K562 (cell line): Measurements from ENCODE around the gene C8A.

Experiments used
- ATF7 ChIP-seq: fragments of 450-650 bp; IDR thresholded peaks from 2 replicates; pipeline ENCODE4 v1.7.1; 2014; ENCODE audit warnings: mild to moderate bottlenecking, moderate library complexity
- CTCF ChIP-seq, 3 experiments: IDR thresholded peaks in 2 of 3; conservative IDR thresholded peaks in 1 of 3; 2 replicates each; pipeline ENCODE4 v1.5.1; 2011 to 2012; ENCODE audit warnings: low read length in 3 of 3, mild to moderate bottlenecking in 3 of 3, control low read depth in 2 of 3, improper control_type of control experiment in 1 of 3, inconsistent platforms in 1 of 3, low read depth in 1 of 3, mixed read lengths in 1 of 3, moderate library complexity in 1 of 3; ENCODE audit not compliant: insufficient read depth in 2 of 3
- MCM5 ChIP-seq: fragments of 450-650 bp; IDR thresholded peaks from 2 replicates; pipeline ENCODE4 v1.6.1; 2016; ENCODE audit warnings: low read depth
- NCOA1 ChIP-seq: fragments of 450-650 bp; IDR thresholded peaks from 2 replicates; pipeline ENCODE4 v1.6.1; 2016; ENCODE audit warnings: low read depth
- SIN3A ChIP-seq, 2 experiments: fragments of 150-350 bp in 1 of 2; IDR thresholded peaks; 2 replicates each; pipeline ENCODE4 v1.6.1; 2011 to 2016; ENCODE audit warnings: borderline replicate concordance in 2 of 2, low read depth in 2 of 2, low read length in 2 of 2, mild to moderate bottlenecking in 2 of 2, moderate library complexity in 2 of 2; ENCODE audit not compliant: control insufficient read depth in 1 of 2
- SMARCE1 ChIP-seq: fragments of 450-650 bp; IDR thresholded peaks from 2 replicates; pipeline ENCODE4 v1.7.1; 2016; ENCODE audit warnings: mild to moderate bottlenecking

- TF ChIP-seq SMARCE1 (no peak), NCOA1 (no peak), CTCF (IDR thresholded peaks at IDR 0.05 in 2 of 3, conservative IDR thresholded peaks at IDR 0.05 in 1 of 3; ENCODE audit: insufficient read depth in 2 of 3, low read depth in 1 of 3, low read length in 3 of 3) (no peak), MCM5 (no peak), ATF7 (no peak), SIN3A (IDR thresholded peaks at IDR 0.05; ENCODE audit: borderline replicate concordance in 2 of 2, control insufficient read depth in 1 of 2, low read depth in 2 of 2, low read length in 2 of 2) (no peak)
These were observed 12.1 kb downstream of the C8A start for GRCh38 chr1:56866656-56867055.
